ENCODE data around the gene ORC3. TPM values are rescaled to one million over a fixed set of nuclear protein-coding genes. Genes with fewer than 3 reads are reported as not detected.

ORC3 gene
- total and polyA plus RNA-seq, 2 experiments from 2014 or later, result 32.4 to 35.3 TPM

GRCh38 chr6:87633851-87634250 lies 43.9 kb downstream of the ORC3 start:
- H3K4me1 ChIP-seq (ENCODE audit: insufficient read depth), result peaks cover 19% of the 10 kb centered on the region
- TF ChIP-seq EZH2 (IDR thresholded peaks at IDR 0.05; ENCODE audit: insufficient read depth, poor library complexity, severe bottlenecking), result no peak
- no peak for TF ChIP-seq EZH2phosphoT487 (IDR thresholded peaks at IDR 0.05; ENCODE audit: insufficient read depth, low read depth)
- WGBS, 2 experiments (ENCODE audit: low coverage in 1 of 2, low lambda C conversion rate in 2 of 2, missing lambda C conversion rate in 2 of 2), result 81 to 82% methylated on average over 3 of the region's 3 CpGs

GRCh38 chr6:87636315-87636714 lies 46.4 kb downstream of the ORC3 start:
- TF ChIP-seq EZH2 (IDR thresholded peaks at IDR 0.05; ENCODE audit: insufficient read depth, poor library complexity, severe bottlenecking), result no peak
- no peak for TF ChIP-seq EZH2phosphoT487 (IDR thresholded peaks at IDR 0.05; ENCODE audit: insufficient read depth, low read depth)
- Histone ChIP-seq H3K9me3 (ENCODE audit: low read depth) (no peaks in the 10 kb centered on the region), H3K4me1 (ENCODE audit: insufficient read depth) (peaks cover 3% of the 10 kb centered on the region), H3K27me3 (replicated peaks; ENCODE audit: insufficient read depth) (no peaks in the 10 kb centered on the region), H3F3A (ENCODE audit: insufficient read depth) (no peaks in the 10 kb centered on the region), H3K79me2 (ENCODE audit: insufficient read depth) (no peaks in the 10 kb centered on the region), H3K9me2 (ENCODE audit: insufficient read depth) (no peaks in the 10 kb centered on the region), H4K20me1 (ENCODE audit: insufficient read depth) (no peaks in the 10 kb centered on the region), H3K4me2 (ENCODE audit: unreplicated experiment) (no peak overlapping the region), H3K27ac (no peak overlapping the region), H3K36me3 (ENCODE audit: low read depth) (0 out of 2 replicates have a peak, but pooled peaks cover 14% of the 10 kb centered on the region), H2AFZ (no peak overlapping the region), H3K4me3 (no peak overlapping the region), H3K9ac (no peak overlapping the region)
- 91 to 100% methylated on average over 1 of the region's 1 CpG for WGBS, 2 experiments (ENCODE audit: low coverage in 1 of 2, low lambda C conversion rate in 2 of 2, missing lambda C conversion rate in 2 of 2)
- DNase-seq, result no peak
- in situ Hi-C loops (cut with MboI), result no loop called here

More at GRCh38 chr6:87633851-87634250, 43.9 kb downstream of the ORC3 start:
- no peaks in the 10 kb centered on the region for H3K9me2 ChIP-seq (ENCODE audit: insufficient read depth)
- no peak overlapping the region for H3K4me2 ChIP-seq (ENCODE audit: unreplicated experiment)
- no peak for DNase-seq
- 0 out of 2 replicates have a peak, but pooled peaks cover 14% of the 10 kb centered on the region for H3K36me3 ChIP-seq (ENCODE audit: low read depth)
- in situ Hi-C loops (cut with MboI), result no loop called here
- H4K20me1 ChIP-seq (ENCODE audit: insufficient read depth), result no peaks in the 10 kb centered on the region
- no peak overlapping the region for H3K4me3 ChIP-seq
- H3K79me2 ChIP-seq (ENCODE audit: insufficient read depth), result no peaks in the 10 kb centered on the region
- no peak overlapping the region for H3K9ac ChIP-seq
- no peaks in the 10 kb centered on the region for H3F3A ChIP-seq (ENCODE audit: insufficient read depth)
- no peak overlapping the region for H3K27ac ChIP-seq
- H2AFZ ChIP-seq, result no peak overlapping the region
- no peaks in the 10 kb centered on the region for H3K9me3 ChIP-seq (ENCODE audit: low read depth)
- H3K27me3 ChIP-seq (replicated peaks; ENCODE audit: insufficient read depth), result no peaks in the 10 kb centered on the region

- peaks cover 9% of the 10 kb centered on the region for H3K4me1 ChIP-seq (ENCODE audit: insufficient read depth)
- no peaks in the 10 kb centered on the region for H3K9me2 ChIP-seq (ENCODE audit: insufficient read depth)
- H3K36me3 ChIP-seq (ENCODE audit: low read depth), result 0 out of 2 replicates have a peak, but pooled peaks cover 14% of the 10 kb centered on the region
- no peak overlapping the region for H3K9ac ChIP-seq
- in situ Hi-C loops (cut with MboI), result no loop called here
- 95 to 100% methylated on average over 1 of the region's 1 CpG for WGBS, 2 experiments (ENCODE audit: low coverage in 1 of 2, low lambda C conversion rate in 2 of 2, missing lambda C conversion rate in 2 of 2)
- no peaks in the 10 kb centered on the region for H3K9me3 ChIP-seq (ENCODE audit: low read depth)
- H2AFZ ChIP-seq, result no peak overlapping the region
- H3K27ac ChIP-seq, result no peak overlapping the region
- no peak overlapping the region for H3K4me2 ChIP-seq (ENCODE audit: unreplicated experiment)
- TF ChIP-seq EZH2phosphoT487 (IDR thresholded peaks at IDR 0.05; ENCODE audit: insufficient read depth, low read depth), result no peak
- no peak for TF ChIP-seq EZH2 (IDR thresholded peaks at IDR 0.05; ENCODE audit: insufficient read depth, poor library complexity, severe bottlenecking)
- H3K79me2 ChIP-seq (ENCODE audit: insufficient read depth), result no peaks in the 10 kb centered on the region
- H3K27me3 ChIP-seq (replicated peaks; ENCODE audit: insufficient read depth), result no peaks in the 10 kb centered on the region
- no peaks in the 10 kb centered on the region for H4K20me1 ChIP-seq (ENCODE audit: insufficient read depth)
- no peak for DNase-seq
- H3K4me3 ChIP-seq, result no peak overlapping the region
- H3F3A ChIP-seq (ENCODE audit: insufficient read depth), result no peaks in the 10 kb centered on the region
Observed at GRCh38 chr6:87637106-87637505, 47.2 kb downstream of the ORC3 start.

- Histone ChIP-seq H3K79me2 (ENCODE audit: insufficient read depth) (no peaks in the 10 kb centered on the region), H3K4me3 (no peak overlapping the region), H4K20me1 (ENCODE audit: insufficient read depth) (no peaks in the 10 kb centered on the region), H3K9ac (no peak overlapping the region), H3K4me1 (ENCODE audit: insufficient read depth) (peaks cover 9% of the 10 kb centered on the region), H3K27ac (no peak overlapping the region), H2AFZ (no peak overlapping the region), H3K27me3 (replicated peaks; ENCODE audit: insufficient read depth) (no peaks in the 10 kb centered on the region), H3F3A (ENCODE audit: insufficient read depth) (no peaks in the 10 kb centered on the region), H3K4me2 (ENCODE audit: unreplicated experiment) (no peak overlapping the region), H3K9me2 (ENCODE audit: insufficient read depth) (no peaks in the 10 kb centered on the region), H3K9me3 (ENCODE audit: low read depth) (no peaks in the 10 kb centered on the region), H3K36me3 (ENCODE audit: low read depth) (0 out of 2 replicates have a peak, but pooled peaks cover 14% of the 10 kb centered on the region)
- WGBS, 2 experiments (ENCODE audit: low coverage in 1 of 2, low lambda C conversion rate in 2 of 2, missing lambda C conversion rate in 2 of 2), result 99 to 100% methylated on average over 3 to 4 of the region's 4 CpGs
- DNase-seq, result no peak
- TF ChIP-seq EZH2 (IDR thresholded peaks at IDR 0.05; ENCODE audit: insufficient read depth, poor library complexity, severe bottlenecking), result no peak
- TF ChIP-seq EZH2phosphoT487 (IDR thresholded peaks at IDR 0.05; ENCODE audit: insufficient read depth, low read depth), result no peak
- in situ Hi-C loops (cut with MboI), result no loop called here
Observed at GRCh38 chr6:87639373-87639772, 49.4 kb downstream of the ORC3 start.

All from GM23248 (cell line).